Measurements from ENCODE around the gene TMEM163. TPM values are rescaled to one million over a fixed set of nuclear protein-coding genes. Genes with fewer than 3 reads are reported as not detected.

Gene TMEM163
- total and polyA plus RNA-seq, 2 of the 13 experiments (the other 11 are each of a cell fraction or from before 2014, with no cell fraction given) = 0.05 TPM; not detected in 1

DNA sequence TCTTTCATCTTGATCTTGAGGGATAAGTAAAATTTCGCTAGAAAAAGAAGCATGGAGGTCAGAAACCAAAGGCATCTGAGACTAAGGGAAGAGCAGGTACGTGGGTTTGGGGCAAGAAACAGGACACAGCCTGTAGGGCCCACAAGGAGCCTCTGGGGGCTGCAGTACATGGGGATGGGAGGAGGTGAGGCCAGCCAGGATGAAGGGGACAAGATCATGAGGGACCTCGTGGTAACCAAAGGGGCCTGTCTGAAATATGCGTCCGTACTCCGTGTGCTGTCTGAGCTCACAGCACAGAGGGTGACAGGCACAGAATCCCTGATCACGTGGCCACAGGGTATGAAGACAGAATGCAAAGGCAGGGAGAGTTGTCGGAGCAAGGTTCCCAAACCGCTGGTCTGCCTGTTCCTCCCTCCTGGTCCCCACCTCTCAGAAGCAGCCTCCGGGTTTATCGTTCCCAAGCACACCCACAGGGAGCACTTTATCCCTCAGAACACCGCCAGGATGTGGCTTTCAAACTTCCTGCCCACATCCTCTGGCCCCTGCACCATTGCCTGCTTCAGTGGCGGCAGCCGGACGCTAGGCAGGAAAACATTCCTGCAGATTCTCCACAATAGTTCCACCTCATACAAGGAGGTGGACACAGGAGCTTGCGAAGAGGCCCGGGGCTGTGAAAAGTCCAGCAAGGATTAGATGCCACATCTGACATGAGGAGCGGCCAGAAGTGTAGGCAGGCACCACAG is 12.0 kb downstream of the TMEM163 start (continued):
- TF ChIP-seq SMC3 (IDR thresholded peaks at IDR 0.05; ENCODE audit: low read length) (no peak), ZNF337 (CRISPR knock-in tag; IDR thresholded peaks at IDR 0.05; ENCODE audit: borderline replicate concordance, low read depth) (no peak), CCAR2 (optimal IDR thresholded peaks at IDR 0.05; ENCODE audit: low read depth, low read length) (no peak), ZFP91 (CRISPR knock-in tag; IDR thresholded peaks at IDR 0.05; ENCODE audit: borderline replicate concordance) (no peak), ZNF777 (CRISPR knock-in tag; IDR thresholded peaks at IDR 0.05) (no peak), GATAD1 (CRISPR knock-in tag; IDR thresholded peaks at IDR 0.05) (no peak), TBX2 (CRISPR knock-in tag; IDR thresholded peaks at IDR 0.05; ENCODE audit: borderline replicate concordance) (0 out of 2 replicates have a peak, but pooled peaks have one; percentile 27), ZNF768 (CRISPR knock-in tag; IDR thresholded peaks at IDR 0.05) (peak; percentile 20; the same call in 1 of the 2 replicates), ZNF7 (CRISPR knock-in tag; IDR thresholded peaks at IDR 0.05) (no peak), ZNF33B (CRISPR knock-in tag; IDR thresholded peaks at IDR 0.05) (no peak), CCDC6 (CRISPR knock-in tag; IDR thresholded peaks at IDR 0.05) (no peak), ZNF678 (CRISPR knock-in tag; IDR thresholded peaks at IDR 0.05) (0 out of 2 replicates have a peak, but pooled peaks have one; percentile 58), STAT5B (CRISPR knock-in tag; IDR thresholded peaks at IDR 0.05) (no peak), KLF12 (CRISPR knock-in tag; IDR thresholded peaks at IDR 0.05; ENCODE audit: borderline replicate concordance) (0 out of 2 replicates have a peak, but pooled peaks have one; percentile 34), CENPX (CRISPR knock-in tag; IDR thresholded peaks at IDR 0.05) (no peak), ZFP37 (CRISPR knock-in tag; IDR thresholded peaks at IDR 0.05; ENCODE audit: borderline replicate concordance) (no peak), TGIF2 (CRISPR knock-in tag; IDR thresholded peaks at IDR 0.05) (no peak), TEAD3 (CRISPR knock-in tag; optimal IDR thresholded peaks at IDR 0.05; ENCODE audit: borderline replicate concordance) (peak; percentile 58), CC2D1A (CRISPR knock-in tag; IDR thresholded peaks at IDR 0.05) (no peak), ZEB1 (IDR thresholded peaks at IDR 0.05; ENCODE audit: insufficient replicate concordance, low read depth) (no peak), ZFX (CRISPR knock-in tag; IDR thresholded peaks at IDR 0.05; ENCODE audit: low read depth) (no peak)
- TF ChIP-seq, protein P1, sequence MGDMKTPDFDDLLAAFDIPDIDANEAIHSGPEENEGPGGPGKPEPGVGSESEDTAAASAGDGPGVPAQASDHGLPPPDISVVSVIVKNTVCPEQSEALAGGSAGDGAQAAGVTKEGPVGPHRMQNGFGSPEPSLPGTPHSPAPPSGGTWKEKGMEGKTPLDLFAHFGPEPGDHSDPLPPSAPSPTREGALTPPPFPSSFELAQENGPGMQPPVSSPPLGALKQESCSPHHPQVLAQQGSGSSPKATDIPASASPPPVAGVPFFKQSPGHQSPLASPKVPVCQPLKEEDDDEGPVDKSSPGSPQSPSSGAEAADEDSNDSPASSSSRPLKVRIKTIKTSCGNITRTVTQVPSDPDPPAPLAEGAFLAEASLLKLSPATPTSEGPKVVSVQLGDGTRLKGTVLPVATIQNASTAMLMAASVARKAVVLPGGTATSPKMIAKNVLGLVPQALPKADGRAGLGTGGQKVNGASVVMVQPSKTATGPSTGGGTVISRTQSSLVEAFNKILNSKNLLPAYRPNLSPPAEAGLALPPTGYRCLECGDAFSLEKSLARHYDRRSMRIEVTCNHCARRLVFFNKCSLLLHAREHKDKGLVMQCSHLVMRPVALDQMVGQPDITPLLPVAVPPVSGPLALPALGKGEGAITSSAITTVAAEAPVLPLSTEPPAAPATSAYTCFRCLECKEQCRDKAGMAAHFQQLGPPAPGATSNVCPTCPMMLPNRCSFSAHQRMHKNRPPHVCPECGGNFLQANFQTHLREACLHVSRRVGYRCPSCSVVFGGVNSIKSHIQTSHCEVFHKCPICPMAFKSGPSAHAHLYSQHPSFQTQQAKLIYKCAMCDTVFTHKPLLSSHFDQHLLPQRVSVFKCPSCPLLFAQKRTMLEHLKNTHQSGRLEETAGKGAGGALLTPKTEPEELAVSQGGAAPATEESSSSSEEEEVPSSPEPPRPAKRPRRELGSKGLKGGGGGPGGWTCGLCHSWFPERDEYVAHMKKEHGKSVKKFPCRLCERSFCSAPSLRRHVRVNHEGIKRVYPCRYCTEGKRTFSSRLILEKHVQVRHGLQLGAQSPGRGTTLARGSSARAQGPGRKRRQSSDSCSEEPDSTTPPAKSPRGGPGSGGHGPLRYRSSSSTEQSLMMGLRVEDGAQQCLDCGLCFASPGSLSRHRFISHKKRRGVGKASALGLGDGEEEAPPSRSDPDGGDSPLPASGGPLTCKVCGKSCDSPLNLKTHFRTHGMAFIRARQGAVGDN (CRISPR knock-in tag; IDR thresholded peaks at IDR 0.05) = peak; percentile 51
- TF ChIP-seq, protein P2, sequence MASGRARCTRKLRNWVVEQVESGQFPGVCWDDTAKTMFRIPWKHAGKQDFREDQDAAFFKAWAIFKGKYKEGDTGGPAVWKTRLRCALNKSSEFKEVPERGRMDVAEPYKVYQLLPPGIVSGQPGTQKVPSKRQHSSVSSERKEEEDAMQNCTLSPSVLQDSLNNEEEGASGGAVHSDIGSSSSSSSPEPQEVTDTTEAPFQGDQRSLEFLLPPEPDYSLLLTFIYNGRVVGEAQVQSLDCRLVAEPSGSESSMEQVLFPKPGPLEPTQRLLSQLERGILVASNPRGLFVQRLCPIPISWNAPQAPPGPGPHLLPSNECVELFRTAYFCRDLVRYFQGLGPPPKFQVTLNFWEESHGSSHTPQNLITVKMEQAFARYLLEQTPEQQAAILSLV (CRISPR knock-in tag; IDR thresholded peaks at IDR 0.05; ENCODE audit: borderline replicate concordance) = 0 out of 2 replicates have a peak, but pooled peaks have one; percentile 9

Measured in HepG2 (cell line).